ENCODE results near the gene KIF5C.

DNA sequence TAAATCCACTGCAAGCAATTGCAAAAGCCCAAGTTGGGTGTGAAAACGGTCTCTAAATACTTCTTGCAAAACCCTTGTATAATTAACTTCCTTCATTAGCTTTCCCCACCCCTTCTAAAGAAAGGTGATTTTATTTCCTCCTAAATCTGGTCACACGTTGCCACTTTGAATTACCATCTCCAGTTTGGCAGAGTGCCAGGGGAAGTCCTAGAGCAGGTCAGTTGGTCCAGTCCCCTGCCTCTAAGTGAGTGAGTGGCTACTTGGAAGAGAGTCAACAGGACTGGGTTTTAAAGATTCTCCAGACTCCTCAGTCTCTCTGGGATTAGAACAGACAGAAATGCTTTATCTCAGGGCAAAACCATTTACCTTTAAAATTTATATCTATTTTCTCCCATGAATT lies 144.7 kb downstream of the KIF5C start:
- TF ChIP-seq, protein P1, sequence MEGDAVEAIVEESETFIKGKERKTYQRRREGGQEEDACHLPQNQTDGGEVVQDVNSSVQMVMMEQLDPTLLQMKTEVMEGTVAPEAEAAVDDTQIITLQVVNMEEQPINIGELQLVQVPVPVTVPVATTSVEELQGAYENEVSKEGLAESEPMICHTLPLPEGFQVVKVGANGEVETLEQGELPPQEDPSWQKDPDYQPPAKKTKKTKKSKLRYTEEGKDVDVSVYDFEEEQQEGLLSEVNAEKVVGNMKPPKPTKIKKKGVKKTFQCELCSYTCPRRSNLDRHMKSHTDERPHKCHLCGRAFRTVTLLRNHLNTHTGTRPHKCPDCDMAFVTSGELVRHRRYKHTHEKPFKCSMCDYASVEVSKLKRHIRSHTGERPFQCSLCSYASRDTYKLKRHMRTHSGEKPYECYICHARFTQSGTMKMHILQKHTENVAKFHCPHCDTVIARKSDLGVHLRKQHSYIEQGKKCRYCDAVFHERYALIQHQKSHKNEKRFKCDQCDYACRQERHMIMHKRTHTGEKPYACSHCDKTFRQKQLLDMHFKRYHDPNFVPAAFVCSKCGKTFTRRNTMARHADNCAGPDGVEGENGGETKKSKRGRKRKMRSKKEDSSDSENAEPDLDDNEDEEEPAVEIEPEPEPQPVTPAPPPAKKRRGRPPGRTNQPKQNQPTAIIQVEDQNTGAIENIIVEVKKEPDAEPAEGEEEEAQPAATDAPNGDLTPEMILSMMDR (conservative IDR thresholded peaks at IDR 0.05 in 1 of 2, IDR thresholded peaks at IDR 0.05 in 1 of 2; ENCODE audit: low read depth in 1 of 2, low read length in 2 of 2): no peak
- TF ChIP-seq EZH2 (IDR thresholded peaks at IDR 0.05; ENCODE audit: low read length, missing control alignments): no peak

All from fibroblast of lung (primary cell).